ENCODE results near the gene RXRA. TPM values are rescaled to one million over a fixed set of nuclear protein-coding genes. Genes with fewer than 3 reads are reported as not detected.

The RXRA gene
- total and polyA plus RNA-seq, 2 of the 13 experiments (the other 11 are each of a cell fraction or from before 2014, with no cell fraction given), result 18.9 to 29.2 TPM

- TF ChIP-seq EEA1 (CRISPR knock-in tag; IDR thresholded peaks at IDR 0.05; ENCODE audit: borderline replicate concordance) (no peak), KLF9 (CRISPR knock-in tag; IDR thresholded peaks at IDR 0.05; ENCODE audit: low read depth) (no peak), POGK (CRISPR knock-in tag; conservative IDR thresholded peaks at IDR 0.05) (no peak), ZNF580 (CRISPR knock-in tag; IDR thresholded peaks at IDR 0.05; ENCODE audit: borderline replicate concordance, low read depth) (no peak), POGZ (CRISPR knock-in tag; IDR thresholded peaks at IDR 0.05) (no peak), TARDBP (CRISPR knock-in tag; IDR thresholded peaks at IDR 0.05) (peak; percentile 68), IKZF5 (CRISPR knock-in tag; IDR thresholded peaks at IDR 0.05) (no peak; the same call in 1 of the 2 replicates), ZNF407 (CRISPR knock-in tag; IDR thresholded peaks at IDR 0.05; ENCODE audit: not compliant biosample characterization) (no peak), ZNF431 (CRISPR knock-in tag; IDR thresholded peaks at IDR 0.05; ENCODE audit: borderline replicate concordance, low read depth) (no peak), ZNF784 (CRISPR knock-in tag; IDR thresholded peaks at IDR 0.05; ENCODE audit: borderline replicate concordance) (no peak), MXI1 (IDR thresholded peaks at IDR 0.05; ENCODE audit: borderline replicate concordance, low read depth, low read length) (peak; percentile 85; the same call in 1 of the 3 replicates), ZNF704 (CRISPR knock-in tag; IDR thresholded peaks at IDR 0.05; ENCODE audit: borderline replicate concordance) (no peak), TFDP1 (CRISPR knock-in tag; IDR thresholded peaks at IDR 0.05; ENCODE audit: borderline replicate concordance) (peak; percentile 54; the same call in 1 of the 2 replicates)
These were observed 5.3 kb upstream of the RXRA start (continued) for GRCh38 chr9:134320868-134321471.
